GM12878 (cell line): Measurements from ENCODE around the gene MYNN. TPM values are rescaled to one million over a fixed set of nuclear protein-coding genes. Genes with fewer than 3 reads are reported as not detected.
A peak's percentile ranks its signal among the peaks of the same experiment; 100 is the strongest.

Source experiments
- ASH2L ChIP-seq: fragments of 300-600, 200-600 bp; sonication (generic); IDR thresholded peaks from 2 replicates; pipeline ENCODE4 v1.6.1; 2017; ENCODE audit warnings: low read depth, mild to moderate bottlenecking, borderline replicate concordance
- BACH1 ChIP-seq: fragments of 450-650 bp; IDR thresholded peaks from 2 replicates; pipeline ENCODE4 v1.6.1; 2017; ENCODE audit warnings: mild to moderate bottlenecking, borderline replicate concordance
- BHLHE40 ChIP-seq, 2 experiments: fragments of 450-650 bp in 1 of 2; IDR thresholded peaks; 2 replicates each; pipeline ENCODE4 v1.6.1; 2011 to 2017; ENCODE audit warnings: low read depth in 2 of 2, borderline replicate concordance in 1 of 2, improper control_type of control experiment in 1 of 2, low read length in 1 of 2, mild to moderate bottlenecking in 1 of 2
- BMI1 ChIP-seq: fragments of 450-650 bp; IDR thresholded peaks from 2 replicates; pipeline ENCODE4 v1.6.1; 2016; ENCODE audit warnings: mild to moderate bottlenecking, moderate library complexity, borderline replicate concordance
- CREB1 ChIP-seq: IDR thresholded peaks from 2 replicates; pipeline ENCODE4 v1.6.1; 2012; ENCODE audit warnings: low read depth, mild to moderate bottlenecking, inconsistent platforms
- DPF2 ChIP-seq: fragments of 450-650 bp; IDR thresholded peaks from 2 replicates; pipeline ENCODE4 v1.6.1; 2017; ENCODE audit warnings: mild to moderate bottlenecking
- EGR1 ChIP-seq, 2 experiments: IDR thresholded peaks; 1 replicate in 1 of 2; 2 replicates in 1 of 2; pipeline ENCODE4 v1.6.1; 2011 to 2012; ENCODE audit warnings: low read depth in 2 of 2, low read length in 2 of 2, borderline replicate concordance in 1 of 2, mild to moderate bottlenecking in 1 of 2, moderate library complexity in 1 of 2
- ELK1 ChIP-seq: IDR thresholded peaks from 2 replicates; pipeline ENCODE4 v1.6.1; 2012; ENCODE audit warnings: low read depth, low read length, improper control_type of control experiment
- HDGF ChIP-seq: fragments of 450-650 bp; IDR thresholded peaks from 2 replicates; pipeline ENCODE4 v1.6.1; 2016; ENCODE audit warnings: antibody characterized with exemption
- JUND ChIP-seq: IDR thresholded peaks from 2 replicates; pipeline ENCODE4 v1.6.1; 2012; ENCODE audit warnings: low read depth, mild to moderate bottlenecking, low read length, improper control_type of control experiment, moderate library complexity
- MEF2A ChIP-seq: IDR thresholded peaks from 2 replicates; pipeline ENCODE4 v1.6.1; 2011; ENCODE audit warnings: low read depth, mild to moderate bottlenecking, low read length, moderate library complexity; ENCODE audit not compliant: insufficient read depth
- NFYB ChIP-seq: IDR thresholded peaks from 2 replicates; pipeline ENCODE4 v1.6.1; 2011; ENCODE audit warnings: low read depth, mild to moderate bottlenecking, low read length, improper control_type of control experiment, moderate library complexity; ENCODE audit not compliant: insufficient read depth
- NR2F1 ChIP-seq: fragments of 450-650 bp; conservative IDR thresholded peaks from 2 replicates; pipeline ENCODE4 v1.6.1; 2017; ENCODE audit warnings: mild to moderate bottlenecking
- PML ChIP-seq: IDR thresholded peaks from 2 replicates; pipeline ENCODE4 v1.6.1; 2012; ENCODE audit warnings: low read length, inconsistent platforms
- POLR2A ChIP-seq: IDR thresholded peaks from 2 replicates; pipeline ENCODE4 v1.6.1; 2011; ENCODE audit warnings: low read depth, mild to moderate bottlenecking, low read length
- POLR2AphosphoS2 ChIP-seq: IDR thresholded peaks from 2 replicates; pipeline ENCODE4 v1.6.1; 2011; ENCODE audit warnings: low read depth, mild to moderate bottlenecking, low read length, improper control_type of control experiment, moderate library complexity
- POU2F2 ChIP-seq: IDR thresholded peaks from 3 replicates; pipeline ENCODE4 v1.6.1; 2011; ENCODE audit warnings: low read depth, mild to moderate bottlenecking, low read length, borderline replicate concordance
- RUNX3 ChIP-seq: IDR thresholded peaks from 2 replicates; pipeline ENCODE4 v1.6.1; 2012; ENCODE audit warnings: low read length, inconsistent platforms
- TAF1 ChIP-seq: IDR thresholded peaks from 2 replicates; pipeline ENCODE4 v1.6.1; 2011; ENCODE audit warnings: mild to moderate bottlenecking, low read depth, low read length, borderline replicate concordance
- TBL1XR1 ChIP-seq: IDR thresholded peaks from 2 replicates; pipeline ENCODE4 v1.6.1; 2012; ENCODE audit warnings: low read depth, low read length, improper control_type of control experiment
- TCF12 ChIP-seq: IDR thresholded peaks from 2 replicates; pipeline ENCODE4 v1.6.1; 2011; ENCODE audit warnings: low read depth, mild to moderate bottlenecking, low read length
- ZBED1 ChIP-seq: IDR thresholded peaks from 2 replicates; pipeline ENCODE4 v1.6.1; 2016; ENCODE audit warnings: borderline replicate concordance
- ZNF207 ChIP-seq: fragments of 450-650 bp; IDR thresholded peaks from 2 replicates; pipeline ENCODE4 v1.6.1; 2014; ENCODE audit warnings: antibody characterized with exemption, mild to moderate bottlenecking, borderline replicate concordance
- ZZZ3 ChIP-seq: IDR thresholded peaks from 2 replicates; pipeline ENCODE4 v1.6.1; 2011; ENCODE audit warnings: low read depth; ENCODE audit not compliant: control insufficient read depth, insufficient read length
- polyA plus RNA-seq, 11 experiments: library from polyadenylated mRNA; depleted of rRNA in 4 of 11; unstranded in 6 of 11; stranded (reverse) in 5 of 11; fragments of >200 nt; fragmentation: Nextera tagmentation in 4 of 11; fragmentation: Illumina TruSeq in 1 of 11; extraction: Ambion mirVana in 4 of 11; extraction: Trizol in 1 of 11; gene quantifications; 1 replicate in 1 of 11; 2 replicates in 10 of 11; pipeline versions ENCODE4 v1.2.1 to v1.2.3, GENCODE V29; 2011 to 2016; ENCODE audit warnings: inconsistent platforms in 2 of 11, missing spikeins in 2 of 11, low read depth in 1 of 11
- total RNA-seq, 4 experiments: library from RNA; depleted of rRNA in 3 of 4; stranded (reverse); fragments of >200 nt in 3 of 4; fragmentation: Illumina TruSeq in 1 of 4; extraction: Trizol in 1 of 4; gene quantifications; 2 replicates each; pipeline versions ENCODE4 v1.2.1 to v1.2.3, GENCODE V29; 2013 to 2021
- TF ChIP-seq, protein P1 (sequence below): fragments of 450-650 bp; IDR thresholded peaks from 2 replicates; pipeline ENCODE4 v1.6.1; 2017; ENCODE audit warnings: mild to moderate bottlenecking, moderate library complexity
- TF ChIP-seq, protein P2 (sequence below): fragments of 450-650 bp; IDR thresholded peaks from 2 replicates; pipeline ENCODE4 v1.6.1; 2016; ENCODE audit warnings: mild to moderate bottlenecking

The MYNN gene
- total and polyA plus RNA-seq, 10 of the 15 experiments (the other 5 are each of a cell fraction or from before 2014, with no cell fraction given), result 8.8 to 20.5 (median 15.8) TPM

DNA sequence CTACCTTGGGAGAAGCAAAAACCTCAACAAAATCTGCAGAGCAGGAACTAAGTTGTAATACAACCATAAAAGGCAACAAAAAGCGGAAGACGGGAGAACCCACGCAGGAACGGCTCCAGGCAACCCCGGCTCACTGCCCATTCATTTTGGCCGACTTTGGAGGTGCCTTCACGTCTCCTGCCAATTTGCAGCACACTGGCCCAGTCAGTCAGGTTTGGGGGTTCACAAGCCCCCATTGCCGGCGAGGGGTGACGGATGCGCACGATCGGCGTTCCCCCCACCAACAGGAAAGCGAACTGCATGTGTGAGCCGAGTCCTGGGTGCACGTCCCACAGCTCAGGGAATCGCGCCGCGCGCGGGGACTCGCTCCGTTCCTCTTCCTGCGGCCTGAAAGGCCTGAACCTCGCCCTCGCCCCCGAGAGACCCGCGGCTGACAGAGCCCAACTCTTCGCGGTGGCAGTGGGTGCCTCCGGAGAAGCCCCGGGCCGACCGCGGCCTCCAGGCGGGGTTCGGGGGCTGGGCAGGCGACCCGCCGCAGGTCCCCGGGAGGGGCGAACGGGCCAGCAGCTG is 8.8 kb upstream of the MYNN start (continued):
- TF ChIP-seq, protein P1, sequence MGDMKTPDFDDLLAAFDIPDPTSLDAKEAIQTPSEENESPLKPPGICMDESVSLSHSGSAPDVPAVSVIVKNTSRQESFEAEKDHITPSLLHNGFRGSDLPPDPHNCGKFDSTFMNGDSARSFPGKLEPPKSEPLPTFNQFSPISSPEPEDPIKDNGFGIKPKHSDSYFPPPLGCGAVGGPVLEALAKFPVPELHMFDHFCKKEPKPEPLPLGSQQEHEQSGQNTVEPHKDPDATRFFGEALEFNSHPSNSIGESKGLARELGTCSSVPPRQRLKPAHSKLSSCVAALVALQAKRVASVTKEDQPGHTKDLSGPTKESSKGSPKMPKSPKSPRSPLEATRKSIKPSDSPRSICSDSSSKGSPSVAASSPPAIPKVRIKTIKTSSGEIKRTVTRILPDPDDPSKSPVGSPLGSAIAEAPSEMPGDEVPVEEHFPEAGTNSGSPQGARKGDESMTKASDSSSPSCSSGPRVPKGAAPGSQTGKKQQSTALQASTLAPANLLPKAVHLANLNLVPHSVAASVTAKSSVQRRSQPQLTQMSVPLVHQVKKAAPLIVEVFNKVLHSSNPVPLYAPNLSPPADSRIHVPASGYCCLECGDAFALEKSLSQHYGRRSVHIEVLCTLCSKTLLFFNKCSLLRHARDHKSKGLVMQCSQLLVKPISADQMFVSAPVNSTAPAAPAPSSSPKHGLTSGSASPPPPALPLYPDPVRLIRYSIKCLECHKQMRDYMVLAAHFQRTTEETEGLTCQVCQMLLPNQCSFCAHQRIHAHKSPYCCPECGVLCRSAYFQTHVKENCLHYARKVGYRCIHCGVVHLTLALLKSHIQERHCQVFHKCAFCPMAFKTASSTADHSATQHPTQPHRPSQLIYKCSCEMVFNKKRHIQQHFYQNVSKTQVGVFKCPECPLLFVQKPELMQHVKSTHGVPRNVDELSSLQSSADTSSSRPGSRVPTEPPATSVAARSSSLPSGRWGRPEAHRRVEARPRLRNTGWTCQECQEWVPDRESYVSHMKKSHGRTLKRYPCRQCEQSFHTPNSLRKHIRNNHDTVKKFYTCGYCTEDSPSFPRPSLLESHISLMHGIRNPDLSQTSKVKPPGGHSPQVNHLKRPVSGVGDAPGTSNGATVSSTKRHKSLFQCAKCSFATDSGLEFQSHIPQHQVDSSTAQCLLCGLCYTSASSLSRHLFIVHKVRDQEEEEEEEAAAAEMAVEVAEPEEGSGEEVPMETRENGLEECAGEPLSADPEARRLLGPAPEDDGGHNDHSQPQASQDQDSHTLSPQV, result no peak
- TF ChIP-seq TAF1 (0 out of 2 replicates have a peak, but pooled peaks have one; percentile 34), POU2F2 (0 out of 3 replicates have a peak, but pooled peaks have one; percentile 75), POLR2A (peak; percentile 78), ZBED1 (no peak), ASH2L (0 out of 2 replicates have a peak, but pooled peaks have one; percentile 41), POLR2AphosphoS2 (0 out of 2 replicates have a peak, but pooled peaks have one; percentile 40), MEF2A (0 out of 2 replicates have a peak, but pooled peaks have one; percentile 4), PML (0 out of 2 replicates have a peak, but pooled peaks have one; percentile 44), TBL1XR1 (no peak), RUNX3 (peak; percentile 12; the same call in 1 of the 2 replicates), DPF2 (peak; percentile 75), HDGF (peak; percentile 61; the same call in 1 of the 2 replicates), NR2F1 (peak; percentile 44; the same call in 1 of the 2 replicates), TCF12 (no peak), CREB1 (peak; percentile 53; the same call in 1 of the 2 replicates), NFYB (no peak), EGR1 (IDR thresholded peaks at IDR 0.05; ENCODE audit: borderline replicate concordance in 1 of 2, low read depth in 2 of 2, low read length in 2 of 2) (no peak), ZZZ3 (no peak), ELK1 (peak; percentile 99), BHLHE40 (IDR thresholded peaks at IDR 0.05; ENCODE audit: borderline replicate concordance in 1 of 2, low read depth in 2 of 2, low read length in 1 of 2) (peak in 1 of 2 experiments; percentile 43; a peak in 1 of 4 replicates), ZNF207 (peak; percentile 34; the same call in 1 of the 2 replicates), BACH1 (0 out of 2 replicates have a peak, but pooled peaks have one; percentile 68), BMI1 (0 out of 2 replicates have a peak, but pooled peaks have one; percentile 6), JUND (0 out of 2 replicates have a peak, but pooled peaks have one; percentile 26)
- TF ChIP-seq, protein P2, sequence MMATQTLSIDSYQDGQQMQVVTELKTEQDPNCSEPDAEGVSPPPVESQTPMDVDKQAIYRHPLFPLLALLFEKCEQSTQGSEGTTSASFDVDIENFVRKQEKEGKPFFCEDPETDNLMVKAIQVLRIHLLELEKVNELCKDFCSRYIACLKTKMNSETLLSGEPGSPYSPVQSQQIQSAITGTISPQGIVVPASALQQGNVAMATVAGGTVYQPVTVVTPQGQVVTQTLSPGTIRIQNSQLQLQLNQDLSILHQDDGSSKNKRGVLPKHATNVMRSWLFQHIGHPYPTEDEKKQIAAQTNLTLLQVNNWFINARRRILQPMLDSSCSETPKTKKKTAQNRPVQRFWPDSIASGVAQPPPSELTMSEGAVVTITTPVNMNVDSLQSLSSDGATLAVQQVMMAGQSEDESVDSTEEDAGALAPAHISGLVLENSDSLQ, result no peak
